Measurements from ENCODE around the gene ADCY3. TPM values are rescaled to one million over a fixed set of nuclear protein-coding genes. Genes with fewer than 3 reads are reported as not detected.

Gene ADCY3
- total RNA-seq, 3 donors from 2014 or later (not counting 1 experiment from before 2014, with no cell fraction given) = 5.4 to 9.2 (median 7.6) TPM

- DNase-seq (no peak), ATAC-seq (no peak)
- no peak overlapping the region for H3K27ac ChIP-seq (ENCODE audit: low read length)
- H3K9me3 Mint-ChIP-seq = no peaks in the 10 kb centered on the region
- no peaks in the 10 kb centered on the region for H3K36me3 Mint-ChIP-seq
- H3K4me3 ChIP-seq (ENCODE audit: low read length) = no peak overlapping the region
- no peaks in the 10 kb centered on the region for H3K27me3 Mint-ChIP-seq (ENCODE audit: low read depth in 2 of 2)
- H3K4me1 Mint-ChIP-seq = no peaks in the 10 kb centered on the region
- H3K36me3 ChIP-seq (ENCODE audit: control insufficient read depth, insufficient read depth, low read length) = no peaks in the 10 kb centered on the region
- no peak overlapping the region for H3K4me3 Mint-ChIP-seq
- no peak overlapping the region for H3K27ac Mint-ChIP-seq
- intact Hi-C loops (cut with micrococcal nuclease) = no loop called here
- no peaks in the 10 kb centered on the region for H3K9me3 ChIP-seq (ENCODE audit: control insufficient read depth, insufficient read depth, low read length)
- WGBS (ENCODE audit: insufficient coverage) = 100% methylated on average over 6 of the region's 6 CpGs
- H3K4me1 ChIP-seq (ENCODE audit: control insufficient read depth, insufficient read depth, low read length) = no peaks in the 10 kb centered on the region
- TF ChIP-seq CTCF (IDR thresholded peaks at IDR 0.05) = no peak
- H3K27me3 ChIP-seq (ENCODE audit: control insufficient read depth, insufficient read depth, low read length) = no peaks in the 10 kb centered on the region
Measured at GRCh38 chr2:24906466-24906865, 13.6 kb downstream of the ADCY3 start.

- no peak for TF ChIP-seq CTCF (IDR thresholded peaks at IDR 0.05)
- H3K9me3 Mint-ChIP-seq = no peaks in the 10 kb centered on the region
- WGBS (ENCODE audit: insufficient coverage) = 96% methylated on average over 23 of the region's 23 CpGs
- DNase-seq = no peak
- Histone ChIP-seq H3K27me3 (ENCODE audit: control insufficient read depth, insufficient read depth, low read length) (no peaks in the 10 kb centered on the region), H3K4me3 (ENCODE audit: low read length) (no peak overlapping the region), H3K9me3 (ENCODE audit: control insufficient read depth, insufficient read depth, low read length) (no peaks in the 10 kb centered on the region), H3K36me3 (ENCODE audit: control insufficient read depth, insufficient read depth, low read length) (no peaks in the 10 kb centered on the region), H3K4me1 (ENCODE audit: control insufficient read depth, insufficient read depth, low read length) (no peaks in the 10 kb centered on the region), H3K27ac (ENCODE audit: low read length) (no peak overlapping the region)
- intact Hi-C loops (cut with micrococcal nuclease) = no loop called here
- no peaks in the 10 kb centered on the region for H3K27me3 Mint-ChIP-seq (ENCODE audit: low read depth in 2 of 2)
- H3K36me3 Mint-ChIP-seq = no peaks in the 10 kb centered on the region
- H3K4me3 Mint-ChIP-seq = no peak overlapping the region
- no peak for ATAC-seq
- H3K4me1 Mint-ChIP-seq = no peaks in the 10 kb centered on the region
- H3K27ac Mint-ChIP-seq = no peak overlapping the region
Measured at GRCh38 chr2:24903161-24904103, 16.6 kb downstream of the ADCY3 start.

DNA sequence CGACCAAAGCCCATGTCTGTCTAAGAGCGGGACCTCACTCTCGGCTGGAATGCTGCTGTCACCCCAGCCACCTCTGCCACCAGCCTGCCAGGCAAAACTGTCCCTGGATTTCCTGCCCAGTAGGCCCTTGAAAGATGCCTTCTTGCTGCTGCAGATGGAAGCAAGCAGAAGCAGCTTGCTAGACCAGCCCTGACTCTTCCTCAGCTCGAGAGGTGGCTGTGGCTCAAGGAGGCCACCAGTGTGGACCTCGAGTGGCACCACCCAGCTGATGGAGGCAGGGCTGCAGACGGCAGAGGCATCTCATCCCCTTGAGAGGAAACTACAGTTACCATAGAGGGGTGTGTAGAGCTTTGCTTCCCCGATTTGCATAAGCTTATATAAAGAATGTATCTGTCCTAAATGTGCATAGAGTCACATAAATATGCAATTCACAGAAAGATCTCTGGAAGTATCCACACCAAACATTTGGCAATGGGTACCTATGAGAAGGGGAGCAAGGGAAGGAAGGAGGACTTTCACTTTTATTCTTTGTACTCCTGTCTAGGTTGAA is 20.6 kb downstream of the ADCY3 start:
- H3K27me3 ChIP-seq (ENCODE audit: control insufficient read depth, insufficient read depth, low read length) = no peaks in the 10 kb centered on the region
- Mint-ChIP-seq H3K27ac (no peak overlapping the region), H3K27me3 (ENCODE audit: low read depth in 2 of 2) (no peaks in the 10 kb centered on the region), H3K4me3 (no peak overlapping the region), H3K36me3 (peaks cover 19% of the 10 kb centered on the region), H3K4me1 (no peaks in the 10 kb centered on the region), H3K9me3 (peaks cover 7 to 10% of the 10 kb centered on the region in 2 donors)
- no peaks in the 10 kb centered on the region for H3K4me1 ChIP-seq (ENCODE audit: control insufficient read depth, insufficient read depth, low read length)
- intact Hi-C loops (cut with micrococcal nuclease) = no loop called here
- DNase-seq = no peak
- 90% methylated on average over 6 of the region's 7 CpGs for WGBS (ENCODE audit: insufficient coverage)
- H3K9me3 ChIP-seq (ENCODE audit: control insufficient read depth, insufficient read depth, low read length) = peaks cover 5% of the 10 kb centered on the region
- H3K27ac ChIP-seq (ENCODE audit: low read length) = no peak overlapping the region
- no peak for TF ChIP-seq CTCF (IDR thresholded peaks at IDR 0.05)
- no peaks in the 10 kb centered on the region for H3K36me3 ChIP-seq (ENCODE audit: control insufficient read depth, insufficient read depth, low read length)
- H3K4me3 ChIP-seq (ENCODE audit: low read length) = no peak overlapping the region
- ATAC-seq = no peak
